DMS153 treated with DMSO at 0.1 percent for 48 hours (cell line): ENCODE data around the gene PLD4.

Source experiments
- DNase-seq: peaks from one replicate; lab custom pipeline; 2025; ENCODE audit not compliant: unreplicated experiment; lab: John Stamatoyannopoulos, UW

Gene PLD4

GRCh38 chr14:104927432-104927816 lies 2.7 kb downstream of the PLD4 start:
- no peak for DNase-seq

DNA sequence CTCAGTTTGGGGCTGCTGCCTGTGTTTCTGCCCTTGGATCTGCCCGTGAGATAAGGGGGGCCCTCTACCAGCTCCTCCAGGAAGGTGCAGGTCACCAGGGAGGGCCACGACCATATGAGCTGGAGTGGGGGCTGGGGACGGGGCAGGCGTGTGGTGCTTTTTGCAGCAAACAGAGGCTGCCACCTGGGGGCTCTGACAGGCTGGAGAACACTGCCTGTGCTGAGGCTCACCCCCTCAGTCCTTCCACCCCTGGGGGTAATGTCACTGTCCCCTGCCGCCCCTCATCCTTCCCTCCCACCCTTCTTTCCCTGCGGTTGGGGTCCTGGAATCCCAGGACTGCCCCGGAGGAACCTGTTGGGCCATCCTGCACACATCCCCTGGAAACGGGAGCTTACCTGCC lies 3.2 kb downstream of the PLD4 start:
- DNase-seq = no peak

GRCh38 chr14:104928391-104929133 lies 3.9 kb downstream of the PLD4 start:
- no peak for DNase-seq

- no peak for DNase-seq
Measured at GRCh38 chr14:104929268-104930230, 4.9 kb downstream of the PLD4 start.

DNA sequence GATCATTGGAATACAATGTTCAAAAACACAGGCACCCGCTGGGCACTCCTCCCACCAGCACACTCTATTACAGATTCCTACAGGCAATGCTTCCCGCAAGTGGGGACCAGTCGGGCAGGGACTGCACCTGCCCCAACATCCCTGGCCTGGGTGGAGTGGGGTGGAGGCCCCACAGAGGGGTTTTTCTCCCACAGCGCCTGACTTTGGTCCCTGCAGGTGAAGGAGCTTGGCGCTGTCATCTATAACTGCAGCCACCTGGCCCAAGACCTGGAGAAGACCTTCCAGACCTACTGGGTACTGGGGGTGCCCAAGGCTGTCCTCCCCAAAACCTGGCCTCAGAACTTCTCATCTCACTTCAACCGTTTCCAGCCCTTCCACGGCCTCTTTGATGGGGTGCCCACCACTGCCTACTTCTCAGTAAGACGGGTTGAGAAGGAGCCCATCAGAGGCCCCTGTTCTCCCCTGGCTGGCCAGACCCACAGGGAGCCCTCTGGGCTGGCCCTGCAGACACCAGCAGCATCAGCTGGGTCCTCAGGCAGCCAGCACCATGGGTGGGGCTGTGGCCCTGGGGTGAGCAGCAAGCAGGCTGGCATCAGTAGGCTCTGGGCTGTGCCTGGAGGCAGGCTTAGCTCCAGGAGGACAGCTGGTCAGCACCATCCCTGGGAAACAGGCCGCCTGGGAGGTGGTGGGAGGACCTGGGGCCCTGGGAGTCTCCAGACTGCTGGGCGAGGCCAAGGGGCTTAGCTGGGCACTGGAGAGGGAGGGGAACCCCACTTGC lies 6.0 kb downstream of the PLD4 start:
- no peak for DNase-seq

DNA sequence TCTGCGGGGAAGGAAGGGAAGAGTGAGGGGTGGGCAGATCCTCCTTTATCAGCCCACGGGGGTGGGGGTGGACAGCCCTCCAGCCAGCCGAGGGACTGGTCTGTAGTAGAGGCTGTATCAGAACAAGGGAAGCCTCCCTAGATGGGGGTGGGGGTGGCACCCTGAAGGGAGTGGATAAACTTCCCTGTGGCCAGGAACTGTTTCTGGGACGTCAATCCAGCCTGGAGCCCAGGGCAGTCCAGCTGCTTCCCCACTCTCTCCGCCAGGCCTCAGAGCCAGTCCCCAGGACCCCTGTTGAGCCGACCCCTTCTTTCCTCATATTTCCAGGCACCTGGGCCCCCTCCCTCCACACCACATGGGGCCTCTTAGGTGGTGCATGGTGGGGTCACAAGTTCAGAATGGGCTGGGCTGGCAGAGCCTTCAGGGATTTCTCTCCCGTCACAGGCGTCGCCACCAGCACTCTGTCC lies 6.7 kb downstream of the PLD4 start:
- no peak for DNase-seq

GRCh38 chr14:104931771-104932675 lies 7.3 kb downstream of the PLD4 start:
- no peak for DNase-seq

DNA sequence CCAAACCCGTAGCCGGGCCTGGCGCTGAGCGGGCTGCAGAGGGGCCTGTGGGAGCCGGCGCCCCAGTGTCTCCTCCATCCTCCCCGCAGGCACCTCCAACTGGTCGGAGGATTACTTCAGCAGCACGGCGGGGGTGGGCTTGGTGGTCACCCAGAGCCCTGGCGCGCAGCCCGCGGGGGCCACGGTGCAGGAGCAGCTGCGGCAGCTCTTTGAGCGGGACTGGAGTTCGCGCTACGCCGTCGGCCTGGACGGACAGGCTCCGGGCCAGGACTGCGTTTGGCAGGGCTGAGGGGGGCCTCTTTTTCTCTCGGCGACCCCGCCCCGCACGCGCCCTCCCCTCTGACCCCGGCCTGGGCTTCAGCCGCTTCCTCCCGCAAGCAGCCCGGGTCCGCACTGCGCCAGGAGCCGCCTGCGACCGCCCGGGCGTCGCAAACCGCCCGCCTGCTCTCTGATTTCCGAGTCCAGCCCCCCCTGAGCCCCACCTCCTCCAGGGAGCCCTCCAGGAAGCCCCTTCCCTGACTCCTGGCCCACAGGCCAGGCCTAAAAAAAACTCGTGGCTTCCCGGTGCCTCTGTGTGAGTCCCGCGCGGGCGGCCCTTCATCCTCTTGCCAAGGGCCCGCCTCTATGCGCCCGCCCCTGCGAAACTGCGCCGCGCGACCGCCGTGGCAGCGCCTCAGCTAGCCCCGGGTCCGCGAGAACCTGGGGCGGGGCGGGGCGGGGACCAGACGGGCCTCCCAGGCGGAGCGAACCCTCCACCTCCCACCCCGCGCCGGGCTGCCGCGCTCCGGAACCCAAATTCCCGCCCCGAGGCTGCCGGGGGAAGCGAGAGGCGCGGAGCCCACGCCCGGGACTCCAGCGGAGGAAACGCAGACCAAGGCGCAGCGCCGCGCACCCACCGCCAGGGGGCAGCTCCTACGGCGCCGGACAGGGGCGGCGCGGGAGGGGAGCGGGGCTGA lies 8.3 kb downstream of the PLD4 start:
- DNase-seq = peak; percentile 3

- no peak for DNase-seq
Measured at GRCh38 chr14:104933746-104934733, 9.4 kb downstream of the PLD4 start.

GRCh38 chr14:104935026-104935650 lies 10.5 kb downstream of the PLD4 start:
- DNase-seq = no peak

GRCh38 chr14:104935955-104936354 lies 11.3 kb downstream of the PLD4 start:
- DNase-seq = no peak

- no peak for DNase-seq
Measured at GRCh38 chr14:104936361-104937155, 11.9 kb downstream of the PLD4 start.

DNA sequence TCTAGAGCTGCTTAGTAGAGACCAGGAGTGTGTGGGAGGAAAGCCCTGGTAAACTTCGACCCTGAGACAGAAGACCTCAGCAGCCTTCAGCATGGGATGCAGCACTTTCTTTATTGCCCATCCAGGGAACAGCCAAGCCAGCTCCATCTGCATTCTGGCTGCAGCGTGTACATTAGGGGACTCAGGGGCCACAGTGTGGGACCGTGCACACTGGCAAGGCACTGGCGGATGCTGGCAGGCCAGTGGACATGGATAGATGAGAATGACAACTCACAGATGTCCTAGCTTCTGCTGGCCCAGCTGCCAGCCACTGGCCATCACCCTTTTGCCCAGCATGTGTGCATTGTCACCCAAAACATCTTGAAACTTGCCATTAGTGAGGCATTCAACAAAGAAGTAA lies 12.5 kb downstream of the PLD4 start:
- DNase-seq = no peak

GRCh38 chr14:104937694-104938365 lies 13.2 kb downstream of the PLD4 start:
- no peak for DNase-seq

- no peak for DNase-seq
Measured at GRCh38 chr14:104938436-104938835, 13.8 kb downstream of the PLD4 start.

- DNase-seq = no peak
Measured at GRCh38 chr14:104938960-104939359, 14.3 kb downstream of the PLD4 start.
